ENCODE measurements around the gene KCNK4. TPM values are rescaled to one million over a fixed set of nuclear protein-coding genes. Genes with fewer than 3 reads are reported as not detected.

The KCNK4 gene
- total RNA-seq (ENCODE audit: unreplicated experiment): 0.36 TPM
- long read RNA-seq: 0 reads

GRCh38 chr11:64291262-64291751, at the start of gene KCNK4:
Gene KCNK4, plus strand, starts transcription at chr11:64291302. Its CDS starts 1,717 bp downstream, at chr11:64293019.
- Mint-ChIP-seq H3K27me3 (ENCODE audit: unreplicated experiment) (peaks cover 31% of the 10 kb centered on the region), H3K4me1 (ENCODE audit: unreplicated experiment) (peaks cover 16% of the 10 kb centered on the region), H3K27ac (ENCODE audit: unreplicated experiment) (no peak within 1 kb of the TSS), H3K36me3 (ENCODE audit: low read depth, unreplicated experiment) (peaks cover 9% of the 10 kb centered on the region), H3K9me3 (ENCODE audit: unreplicated experiment) (no peaks in the 10 kb centered on the region), H3K4me3 (ENCODE audit: unreplicated experiment) (peak within 1 kb of the TSS; percentile 88)
- DNase-seq (ENCODE audit: low spot score): no peak
- TF ChIP-seq, protein P1, sequence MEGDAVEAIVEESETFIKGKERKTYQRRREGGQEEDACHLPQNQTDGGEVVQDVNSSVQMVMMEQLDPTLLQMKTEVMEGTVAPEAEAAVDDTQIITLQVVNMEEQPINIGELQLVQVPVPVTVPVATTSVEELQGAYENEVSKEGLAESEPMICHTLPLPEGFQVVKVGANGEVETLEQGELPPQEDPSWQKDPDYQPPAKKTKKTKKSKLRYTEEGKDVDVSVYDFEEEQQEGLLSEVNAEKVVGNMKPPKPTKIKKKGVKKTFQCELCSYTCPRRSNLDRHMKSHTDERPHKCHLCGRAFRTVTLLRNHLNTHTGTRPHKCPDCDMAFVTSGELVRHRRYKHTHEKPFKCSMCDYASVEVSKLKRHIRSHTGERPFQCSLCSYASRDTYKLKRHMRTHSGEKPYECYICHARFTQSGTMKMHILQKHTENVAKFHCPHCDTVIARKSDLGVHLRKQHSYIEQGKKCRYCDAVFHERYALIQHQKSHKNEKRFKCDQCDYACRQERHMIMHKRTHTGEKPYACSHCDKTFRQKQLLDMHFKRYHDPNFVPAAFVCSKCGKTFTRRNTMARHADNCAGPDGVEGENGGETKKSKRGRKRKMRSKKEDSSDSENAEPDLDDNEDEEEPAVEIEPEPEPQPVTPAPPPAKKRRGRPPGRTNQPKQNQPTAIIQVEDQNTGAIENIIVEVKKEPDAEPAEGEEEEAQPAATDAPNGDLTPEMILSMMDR (IDR thresholded peaks at IDR 0.05; ENCODE audit: unreplicated experiment): no peak

DNA sequence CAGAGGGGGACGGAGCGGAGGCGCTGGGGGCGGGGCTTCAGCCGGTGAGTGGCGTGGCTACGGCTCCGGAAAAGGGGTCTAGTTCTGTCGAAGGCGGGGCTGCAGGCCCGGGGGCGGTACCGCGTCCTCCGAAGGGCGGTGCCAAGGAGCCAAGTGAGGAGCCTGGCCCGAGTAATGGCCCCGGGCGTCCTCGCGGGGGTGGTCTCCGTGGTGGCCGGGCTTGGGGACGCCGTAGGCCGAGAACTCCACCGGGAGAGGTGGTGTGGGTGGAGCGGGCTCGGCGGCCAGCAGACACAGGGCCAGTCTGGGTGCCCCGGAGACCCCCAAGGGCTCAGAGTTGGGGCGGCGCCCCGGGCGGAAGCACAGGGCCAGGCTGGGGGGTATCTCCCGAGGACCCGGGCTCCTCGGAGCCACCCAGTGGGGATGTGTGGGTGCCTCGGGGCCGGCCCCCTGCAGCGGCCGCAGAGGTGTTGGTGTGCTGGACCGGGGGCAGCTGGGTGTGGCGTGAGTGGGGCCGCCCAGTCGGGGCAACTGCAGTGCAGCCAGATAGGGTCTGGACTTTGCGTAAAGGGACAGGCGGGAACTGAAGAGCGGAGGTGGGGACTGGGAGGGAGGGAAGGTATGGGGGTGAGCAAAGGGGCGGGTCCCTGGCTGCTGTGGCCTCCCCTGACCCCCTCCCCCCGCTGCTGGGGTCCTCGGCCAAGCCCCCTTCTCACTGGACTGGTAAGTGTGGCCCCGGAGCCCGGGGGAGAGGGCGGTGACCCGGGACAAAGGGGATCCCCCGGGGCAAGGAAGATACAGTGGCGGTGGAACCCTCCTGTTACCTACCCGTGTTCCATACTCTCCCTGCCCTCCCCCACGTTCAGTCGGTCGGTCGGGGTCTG, 49.4 kb upstream of the KCNK4 start:
- peak; percentile 37 for DNase-seq (ENCODE audit: low spot score)
- H3K9me3 Mint-ChIP-seq (ENCODE audit: unreplicated experiment): no peaks in the 10 kb centered on the region
- peak overlapping the region; percentile 90 for H3K4me3 Mint-ChIP-seq (ENCODE audit: unreplicated experiment)
- H3K27me3 Mint-ChIP-seq (ENCODE audit: unreplicated experiment): peaks cover 18% of the 10 kb centered on the region
- TF ChIP-seq, protein P1 (IDR thresholded peaks at IDR 0.05; ENCODE audit: unreplicated experiment): no peak
- H3K36me3 Mint-ChIP-seq (ENCODE audit: low read depth, unreplicated experiment): peaks cover 6% of the 10 kb centered on the region
- peaks cover 8% of the 10 kb centered on the region for H3K4me1 Mint-ChIP-seq (ENCODE audit: unreplicated experiment)
- no peak overlapping the region for H3K27ac Mint-ChIP-seq (ENCODE audit: unreplicated experiment)

DNA sequence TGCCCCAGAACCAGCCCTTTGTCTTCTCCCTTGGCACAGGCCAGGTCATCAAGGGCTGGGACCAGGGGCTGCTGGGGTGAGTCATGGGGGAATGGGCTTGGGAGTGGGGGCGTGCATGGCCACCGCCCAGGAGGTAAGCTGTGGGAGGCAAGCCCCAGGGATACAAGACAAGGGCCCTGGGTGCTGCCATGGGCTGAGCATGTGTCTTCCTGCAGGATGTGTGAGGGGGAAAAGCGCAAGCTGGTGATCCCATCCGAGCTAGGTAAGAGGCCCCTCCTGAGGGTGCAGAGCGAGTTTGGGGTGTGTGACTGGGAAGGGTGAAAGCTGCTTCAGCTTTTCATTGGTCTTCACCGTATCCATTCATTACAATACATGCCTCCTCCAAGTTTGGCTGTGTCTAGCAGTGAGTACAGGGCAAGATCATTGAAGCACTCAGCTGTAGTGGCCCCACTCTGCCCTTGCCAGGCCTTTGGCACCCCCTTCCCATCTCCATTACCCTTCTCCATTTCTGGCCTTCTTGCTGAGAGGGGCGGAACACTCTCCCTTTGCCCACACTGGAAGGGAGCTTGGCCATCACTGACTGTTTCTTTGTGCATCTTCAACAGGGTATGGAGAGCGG, 47.8 kb upstream of the KCNK4 start:
- peak overlapping the region; percentile 42 for H3K27ac Mint-ChIP-seq (ENCODE audit: unreplicated experiment)
- H3K36me3 Mint-ChIP-seq (ENCODE audit: low read depth, unreplicated experiment): peaks cover 11% of the 10 kb centered on the region
- no peaks in the 10 kb centered on the region for H3K9me3 Mint-ChIP-seq (ENCODE audit: unreplicated experiment)
- H3K27me3 Mint-ChIP-seq (ENCODE audit: unreplicated experiment): peaks cover 17% of the 10 kb centered on the region
- H3K4me1 Mint-ChIP-seq (ENCODE audit: unreplicated experiment): peaks cover 15% of the 10 kb centered on the region
- DNase-seq (ENCODE audit: low spot score): no peak
- H3K4me3 Mint-ChIP-seq (ENCODE audit: unreplicated experiment): peak overlapping the region; percentile 62
- TF ChIP-seq, protein P1 (IDR thresholded peaks at IDR 0.05; ENCODE audit: unreplicated experiment): no peak

DNA sequence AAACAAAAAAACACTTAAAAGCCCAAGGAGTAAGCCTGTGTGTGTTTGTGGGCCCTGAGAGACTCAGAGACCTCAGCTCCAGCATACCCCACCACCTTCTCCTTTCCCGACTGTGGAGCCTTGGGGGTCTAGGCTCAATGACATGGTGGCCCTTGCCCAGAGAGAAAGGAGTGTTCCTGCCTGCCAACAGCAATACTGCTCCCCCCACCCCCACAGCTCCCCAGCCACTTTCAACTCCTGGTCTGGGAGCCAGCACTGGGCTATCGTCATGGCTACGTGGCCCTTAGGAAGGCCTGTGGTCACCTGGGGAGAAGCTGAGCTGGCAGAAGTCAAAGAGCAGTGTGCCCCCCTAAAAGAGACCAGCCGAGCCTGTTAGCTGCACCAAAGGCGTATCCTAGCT, 47.0 kb upstream of the KCNK4 start:
- no peak overlapping the region for H3K27ac Mint-ChIP-seq (ENCODE audit: unreplicated experiment)
- peaks cover 11% of the 10 kb centered on the region for H3K36me3 Mint-ChIP-seq (ENCODE audit: low read depth, unreplicated experiment)
- H3K4me1 Mint-ChIP-seq (ENCODE audit: unreplicated experiment): peaks cover 16% of the 10 kb centered on the region
- no peak for DNase-seq (ENCODE audit: low spot score)
- H3K9me3 Mint-ChIP-seq (ENCODE audit: unreplicated experiment): no peaks in the 10 kb centered on the region
- peaks cover 17% of the 10 kb centered on the region for H3K27me3 Mint-ChIP-seq (ENCODE audit: unreplicated experiment)
- TF ChIP-seq, protein P1 (IDR thresholded peaks at IDR 0.05; ENCODE audit: unreplicated experiment): no peak
- H3K4me3 Mint-ChIP-seq (ENCODE audit: unreplicated experiment): peak overlapping the region; percentile 62
